ENCODE results near the gene ANO6. TPM values are rescaled to one million over a fixed set of nuclear protein-coding genes. Genes with fewer than 3 reads are reported as not detected.
A peak's percentile ranks its signal among the peaks of the same experiment; 100 is the strongest.

Gene ANO6
- total RNA-seq, 1 experiment from 2014 or later: 34.2 TPM

DNA sequence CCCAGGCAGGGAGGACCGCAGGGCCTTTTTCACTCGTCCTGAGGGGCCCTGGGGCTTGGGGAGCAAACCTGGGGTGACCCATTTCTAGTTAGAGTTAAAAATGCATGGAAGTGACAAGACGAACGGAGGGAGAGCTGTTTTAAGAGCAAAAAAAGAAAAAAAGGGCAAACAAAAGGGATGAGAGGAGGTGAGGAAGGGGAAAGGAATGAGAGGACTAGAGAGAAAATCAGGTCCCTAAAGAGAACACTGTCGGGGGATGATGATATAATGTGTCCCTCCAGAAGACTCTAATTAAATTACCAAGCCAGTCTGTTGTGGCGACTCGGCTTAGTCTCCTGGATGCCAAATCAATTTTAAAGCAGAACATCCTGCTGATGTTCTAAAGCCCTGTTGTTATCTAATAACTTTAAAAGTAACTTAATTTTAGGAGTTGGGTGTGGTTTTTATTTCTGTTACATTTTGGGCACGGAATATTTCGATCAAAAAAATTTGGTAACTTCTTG lies 1.1 kb downstream of the ANO6 start:
- intact Hi-C loops (cut with micrococcal nuclease; ENCODE audit: unreplicated experiment): loop anchor here (5.0 kb wide), 1 partner anchor 45 kb away; no protein-coding TSS in a partner anchor
- Mint-ChIP-seq H3K9me3 (ENCODE audit: low read depth, unreplicated experiment) (no peaks in the 10 kb centered on the region), H3K36me3 (ENCODE audit: insufficient read depth, unreplicated experiment) (peaks cover 22% of the 10 kb centered on the region), H3K4me1 (ENCODE audit: low read depth, unreplicated experiment) (peaks cover 9% of the 10 kb centered on the region), H3K27me3 (ENCODE audit: unreplicated experiment) (no peaks in the 10 kb centered on the region), H3K4me3 (ENCODE audit: low read depth, unreplicated experiment) (peak overlapping the region; percentile 86), H3K27ac (ENCODE audit: unreplicated experiment) (peak overlapping the region; percentile 63)
- BruUV-seq (replicated peaks): no TSS peak
- CTCF ChIA-PET: interaction anchor here (2.2 kb wide), 1 partner anchor 52 kb away, joined by 8 read pairs; no protein-coding TSS in a partner anchor
- DNase-seq: no peak
- TF ChIP-seq, protein P1, sequence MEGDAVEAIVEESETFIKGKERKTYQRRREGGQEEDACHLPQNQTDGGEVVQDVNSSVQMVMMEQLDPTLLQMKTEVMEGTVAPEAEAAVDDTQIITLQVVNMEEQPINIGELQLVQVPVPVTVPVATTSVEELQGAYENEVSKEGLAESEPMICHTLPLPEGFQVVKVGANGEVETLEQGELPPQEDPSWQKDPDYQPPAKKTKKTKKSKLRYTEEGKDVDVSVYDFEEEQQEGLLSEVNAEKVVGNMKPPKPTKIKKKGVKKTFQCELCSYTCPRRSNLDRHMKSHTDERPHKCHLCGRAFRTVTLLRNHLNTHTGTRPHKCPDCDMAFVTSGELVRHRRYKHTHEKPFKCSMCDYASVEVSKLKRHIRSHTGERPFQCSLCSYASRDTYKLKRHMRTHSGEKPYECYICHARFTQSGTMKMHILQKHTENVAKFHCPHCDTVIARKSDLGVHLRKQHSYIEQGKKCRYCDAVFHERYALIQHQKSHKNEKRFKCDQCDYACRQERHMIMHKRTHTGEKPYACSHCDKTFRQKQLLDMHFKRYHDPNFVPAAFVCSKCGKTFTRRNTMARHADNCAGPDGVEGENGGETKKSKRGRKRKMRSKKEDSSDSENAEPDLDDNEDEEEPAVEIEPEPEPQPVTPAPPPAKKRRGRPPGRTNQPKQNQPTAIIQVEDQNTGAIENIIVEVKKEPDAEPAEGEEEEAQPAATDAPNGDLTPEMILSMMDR (IDR thresholded peaks at IDR 0.05; ENCODE audit: unreplicated experiment): no peak

DNA sequence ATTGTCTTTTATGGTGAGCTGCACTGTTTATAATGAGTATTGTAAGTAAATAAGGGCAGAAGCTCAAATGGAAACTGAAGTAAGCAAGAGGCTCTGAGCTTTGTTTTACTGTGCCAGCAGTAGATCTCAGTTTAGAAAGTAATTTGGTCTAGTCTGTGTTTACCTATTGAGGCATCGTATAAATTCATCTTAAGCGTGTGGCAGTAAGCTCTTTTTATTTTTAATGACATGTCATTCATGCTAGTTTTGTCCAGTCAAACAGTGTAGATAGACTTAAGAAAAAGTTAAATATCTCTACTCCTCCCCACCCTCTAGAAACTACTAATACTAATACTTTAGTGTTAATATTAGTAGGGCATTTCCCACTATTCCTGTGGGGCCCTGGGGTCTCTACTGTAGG lies 2.0 kb downstream of the ANO6 start:
- intact Hi-C loops (cut with micrococcal nuclease; ENCODE audit: unreplicated experiment): loop anchor here (5.0 kb wide), 1 partner anchor 46 kb away; no protein-coding TSS in a partner anchor
- Mint-ChIP-seq H3K4me3 (ENCODE audit: low read depth, unreplicated experiment) (peak overlapping the region; percentile 86), H3K9me3 (ENCODE audit: low read depth, unreplicated experiment) (no peaks in the 10 kb centered on the region), H3K27ac (ENCODE audit: unreplicated experiment) (peak overlapping the region; percentile 27), H3K4me1 (ENCODE audit: low read depth, unreplicated experiment) (peaks cover 9% of the 10 kb centered on the region), H3K36me3 (ENCODE audit: insufficient read depth, unreplicated experiment) (peaks cover 22% of the 10 kb centered on the region), H3K27me3 (ENCODE audit: unreplicated experiment) (no peaks in the 10 kb centered on the region)
- TF ChIP-seq, protein P1 (IDR thresholded peaks at IDR 0.05; ENCODE audit: unreplicated experiment): no peak
- BruUV-seq (replicated peaks): TSS peak; percentile 26
- CTCF ChIA-PET: interaction anchor here (0.9 kb wide), 1 partner anchor 51 kb away, joined by 3 read pairs; no protein-coding TSS in a partner anchor
- no peak for DNase-seq

DNA sequence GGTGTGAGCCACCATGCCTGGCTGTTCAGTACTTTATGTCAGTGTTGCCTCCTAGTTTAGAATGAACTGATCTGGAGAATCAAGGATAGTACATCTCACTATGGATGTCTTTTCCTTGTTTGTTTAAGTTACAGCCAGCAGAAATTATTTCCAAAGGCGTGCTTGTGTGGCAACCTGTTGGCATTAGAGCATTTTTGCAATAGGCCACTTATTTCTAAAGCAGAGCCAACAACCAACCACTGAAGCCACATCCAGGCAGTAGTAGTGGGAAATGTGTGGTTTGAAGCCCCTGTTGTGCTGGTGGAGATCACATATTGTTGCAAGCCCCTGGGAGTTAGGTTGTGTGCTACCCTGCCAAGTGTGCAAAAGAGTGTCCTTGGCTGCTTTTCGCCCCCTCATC lies 3.7 kb downstream of the ANO6 start:
- no peak overlapping the region for H3K27ac Mint-ChIP-seq (ENCODE audit: unreplicated experiment)
- H3K4me1 Mint-ChIP-seq (ENCODE audit: low read depth, unreplicated experiment): peaks cover 9% of the 10 kb centered on the region
- H3K36me3 Mint-ChIP-seq (ENCODE audit: insufficient read depth, unreplicated experiment): peaks cover 22% of the 10 kb centered on the region
- no TSS peak for BruUV-seq (replicated peaks)
- no peak overlapping the region for H3K4me3 Mint-ChIP-seq (ENCODE audit: low read depth, unreplicated experiment)
- H3K9me3 Mint-ChIP-seq (ENCODE audit: low read depth, unreplicated experiment): no peaks in the 10 kb centered on the region
- intact Hi-C loops (cut with micrococcal nuclease; ENCODE audit: unreplicated experiment): loop anchor here (5.0 kb wide), 1 partner anchor 47 kb away; no protein-coding TSS in a partner anchor
- DNase-seq: no peak
- H3K27me3 Mint-ChIP-seq (ENCODE audit: unreplicated experiment): no peaks in the 10 kb centered on the region
- TF ChIP-seq, protein P1 (IDR thresholded peaks at IDR 0.05; ENCODE audit: unreplicated experiment): no peak
- CTCF ChIA-PET: interaction anchor here (1.0 kb wide), 1 partner anchor 49 kb away, joined by 3 read pairs; no protein-coding TSS in a partner anchor

DNA sequence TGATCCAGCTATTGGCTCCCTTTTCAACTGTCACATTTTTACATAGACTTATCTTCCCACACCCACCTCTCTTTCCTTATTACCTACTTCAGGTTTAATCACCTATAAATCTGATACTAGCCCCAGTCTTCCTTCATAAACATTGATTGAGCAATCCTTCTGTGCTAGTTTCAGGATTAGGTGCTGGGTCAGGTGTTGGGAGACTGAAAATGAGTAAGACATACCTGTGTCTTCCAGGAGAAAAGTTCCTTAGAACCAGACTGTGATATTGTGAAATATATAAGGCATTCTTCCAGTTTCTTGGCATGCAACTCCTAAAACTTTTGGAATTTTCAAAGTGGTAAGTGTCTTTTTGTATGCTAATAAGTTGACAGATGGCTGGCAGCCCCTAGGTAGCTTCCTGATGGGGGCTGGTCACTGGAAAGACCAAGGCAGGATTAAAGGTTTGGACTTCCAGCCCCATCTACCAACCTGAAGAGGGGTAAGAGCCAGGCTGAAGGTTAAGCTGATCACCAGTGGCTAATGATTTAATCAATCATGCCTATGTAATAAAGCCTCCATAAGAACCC lies 4.6 kb downstream of the ANO6 start:
- intact Hi-C loops (cut with micrococcal nuclease; ENCODE audit: unreplicated experiment): no loop called here
- Mint-ChIP-seq H3K27ac (ENCODE audit: unreplicated experiment) (peak overlapping the region; percentile 52), H3K36me3 (ENCODE audit: insufficient read depth, unreplicated experiment) (peaks cover 18% of the 10 kb centered on the region), H3K9me3 (ENCODE audit: low read depth, unreplicated experiment) (no peaks in the 10 kb centered on the region), H3K4me3 (ENCODE audit: low read depth, unreplicated experiment) (no peak overlapping the region), H3K4me1 (ENCODE audit: low read depth, unreplicated experiment) (peaks cover 9% of the 10 kb centered on the region), H3K27me3 (ENCODE audit: unreplicated experiment) (no peaks in the 10 kb centered on the region)
- CTCF ChIA-PET: interaction anchor here (1.0 to 1.5 kb wide), 2 partner anchors 40 to 50 kb away, joined by 3 read pairs; no protein-coding TSS in a partner anchor
- DNase-seq: no peak
- BruUV-seq (replicated peaks): no TSS peak
- TF ChIP-seq, protein P1 (IDR thresholded peaks at IDR 0.05; ENCODE audit: unreplicated experiment): no peak
